ENCODE measurements around the gene GRAMD2B. TPM values are rescaled to one million over a fixed set of nuclear protein-coding genes. Genes with fewer than 3 reads are reported as not detected.
"Not testable (repeated sequence)": the region's sequence is repeated elsewhere in the genome, so short reads cannot be mapped to it uniquely, and the experiment has no call there.

The GRAMD2B gene
- total RNA-seq, 1 experiment from 2014 or later: 4.8 TPM

- no peak for DNase-seq (ENCODE audit: low spot score)
Measured at GRCh38 chr5:126413856-126414255, 9.4 kb upstream of the GRAMD2B start.

GRCh38 chr5:126414874-126415502 lies 8.2 kb upstream of the GRAMD2B start:
- no peak for DNase-seq (ENCODE audit: low spot score)

- no peak for DNase-seq (ENCODE audit: low spot score)
Measured at GRCh38 chr5:126415789-126416188, 7.4 kb upstream of the GRAMD2B start.

- DNase-seq (ENCODE audit: low spot score): no peak
Measured at GRCh38 chr5:126416266-126416925, 6.8 kb upstream of the GRAMD2B start.

GRCh38 chr5:126417178-126417577 lies 6.0 kb upstream of the GRAMD2B start:
- no peak for DNase-seq (ENCODE audit: low spot score)

- no peak for DNase-seq (ENCODE audit: low spot score)
Measured at GRCh38 chr5:126419102-126419501, 4.1 kb upstream of the GRAMD2B start.

GRCh38 chr5:126428421-126428820 lies 5.2 kb downstream of the GRAMD2B start:
- no peak for DNase-seq (ENCODE audit: low spot score)

- no peak for DNase-seq (ENCODE audit: low spot score)
Measured at GRCh38 chr5:126430631-126431030, 7.4 kb downstream of the GRAMD2B start.

GRCh38 chr5:126433701-126434100 lies 10.5 kb downstream of the GRAMD2B start:
- DNase-seq (ENCODE audit: low spot score): no peak

- no peak for DNase-seq (ENCODE audit: low spot score)
Measured at GRCh38 chr5:126435261-126435660, 12.1 kb downstream of the GRAMD2B start.

- DNase-seq (ENCODE audit: low spot score): no peak
Measured at GRCh38 chr5:126435714-126436113, 12.5 kb downstream of the GRAMD2B start.

- no peak for DNase-seq (ENCODE audit: low spot score)
Measured at GRCh38 chr5:126437721-126438120, 14.5 kb downstream of the GRAMD2B start.

- DNase-seq (ENCODE audit: low spot score): no peak
Measured at GRCh38 chr5:126438267-126438666, 15.1 kb downstream of the GRAMD2B start.

GRCh38 chr5:126438868-126439267 lies 15.7 kb downstream of the GRAMD2B start:
- DNase-seq (ENCODE audit: low spot score): no peak

GRCh38 chr5:126439724-126440123 lies 16.5 kb downstream of the GRAMD2B start:
- DNase-seq (ENCODE audit: low spot score): not testable (repeated sequence)

- DNase-seq (ENCODE audit: low spot score): no peak
Measured at GRCh38 chr5:126441230-126441629, 18.0 kb downstream of the GRAMD2B start.

- DNase-seq (ENCODE audit: low spot score): no peak
Measured at GRCh38 chr5:126443374-126443851, 20.2 kb downstream of the GRAMD2B start.

GRCh38 chr5:126444137-126444536 lies 20.9 kb downstream of the GRAMD2B start:
- no peak for DNase-seq (ENCODE audit: low spot score)

GRCh38 chr5:126445502-126446174 lies 22.4 kb downstream of the GRAMD2B start:
- DNase-seq (ENCODE audit: low spot score): peak; percentile 15

GRCh38 chr5:126446498-126447224 lies 23.5 kb downstream of the GRAMD2B start:
- DNase-seq (ENCODE audit: low spot score): peak; percentile 77

- DNase-seq (ENCODE audit: low spot score): no peak
Measured at GRCh38 chr5:126448720-126449119, 25.5 kb downstream of the GRAMD2B start.

- peak; percentile 71 for DNase-seq (ENCODE audit: low spot score)
Measured at GRCh38 chr5:126449751-126450271, 26.6 kb downstream of the GRAMD2B start.
